HuH-7.5 (cell line): ENCODE results near the gene CYRIA.

ENCODE experiments used
- DNase-seq: peaks from one replicate; pipeline ENCODE4 v3.0.0; 2011; ENCODE audit warnings: low spot score

The CYRIA gene

GRCh38 chr2:16650287-16651249 is 15.1 kb downstream of the CYRIA start:
- no peak for DNase-seq

DNA sequence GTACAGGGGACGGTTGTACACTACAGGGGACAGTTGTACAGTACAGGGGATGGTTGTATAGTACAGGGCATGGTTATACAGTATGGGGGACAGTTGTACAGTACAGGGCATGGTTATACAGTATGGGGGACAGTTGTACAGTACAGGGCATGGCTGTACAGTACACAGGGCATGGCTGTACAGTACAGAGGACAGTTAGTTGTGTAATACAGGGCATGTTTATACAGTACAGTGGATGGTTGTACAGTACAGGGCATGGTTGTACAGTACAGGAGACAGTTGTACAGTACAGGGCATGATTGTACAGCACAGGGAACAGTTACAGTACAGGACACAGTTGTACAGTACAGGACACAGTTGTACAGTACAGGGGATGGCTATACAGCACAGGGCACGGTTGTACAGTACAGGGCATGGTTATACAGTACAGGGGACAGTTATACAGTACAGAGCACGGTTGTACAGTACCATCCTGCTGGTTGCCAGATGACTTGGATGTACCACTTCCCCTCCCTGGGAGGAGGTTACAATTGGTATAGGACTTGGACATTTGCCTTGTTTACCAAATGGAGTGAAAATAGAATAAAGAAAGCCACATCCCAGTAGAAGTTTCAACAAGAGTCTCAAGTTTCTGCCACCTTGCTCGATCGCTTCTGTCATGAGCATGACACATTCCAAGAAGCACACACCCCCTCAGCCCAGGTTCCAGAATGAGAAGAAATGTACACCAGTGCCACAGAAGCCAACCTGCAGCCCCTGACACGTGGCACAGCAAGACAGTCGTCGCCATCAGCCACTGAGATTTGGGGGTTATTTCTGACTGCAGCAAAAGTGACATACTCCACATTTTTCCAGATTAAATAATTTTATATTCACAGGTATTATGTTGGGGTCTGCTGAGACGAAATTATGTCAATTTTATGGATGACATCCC is 16.0 kb downstream of the CYRIA start:
- DNase-seq: no peak

GRCh38 chr2:16647992-16648617 is 17.5 kb downstream of the CYRIA start:
- DNase-seq: no peak

DNA sequence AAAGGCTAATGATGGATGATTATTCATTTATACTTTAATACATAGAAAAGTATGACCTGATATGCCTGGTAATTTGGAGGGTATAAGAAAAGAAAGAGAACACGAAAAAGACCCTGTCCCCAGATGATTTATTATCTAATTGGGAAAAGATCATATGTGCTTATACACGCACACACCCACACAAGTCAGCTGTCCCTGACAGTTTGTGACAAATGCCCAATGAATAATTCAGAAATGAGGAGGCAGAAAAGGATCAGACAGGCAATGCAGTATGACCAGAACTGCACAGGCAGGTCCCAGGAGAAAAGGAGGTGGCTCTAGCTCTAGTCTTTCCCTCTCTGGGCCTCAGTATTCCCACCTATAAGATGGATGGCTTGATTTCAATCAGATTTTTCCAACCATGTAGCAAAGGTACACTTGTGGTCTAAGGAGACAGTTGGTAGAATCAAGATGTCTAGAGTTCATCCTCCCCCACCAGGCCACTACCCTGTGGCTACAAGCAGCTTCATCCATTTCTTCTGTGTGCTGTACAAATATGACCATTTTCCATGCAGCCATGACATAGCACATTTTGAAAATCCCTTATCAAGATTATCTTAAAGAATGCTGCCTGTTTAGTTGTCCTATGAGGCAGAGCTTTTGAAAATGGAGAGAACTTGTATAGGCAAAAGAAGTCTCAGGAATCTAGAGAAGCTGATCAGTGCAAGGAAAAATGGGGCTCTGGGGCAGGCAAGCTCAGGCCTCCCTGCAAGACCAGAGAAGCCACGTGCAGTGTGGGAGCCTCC is 19.7 kb downstream of the CYRIA start:
- DNase-seq: no peak

GRCh38 chr2:16645088-16645487 is 20.5 kb downstream of the CYRIA start:
- no peak for DNase-seq

DNA sequence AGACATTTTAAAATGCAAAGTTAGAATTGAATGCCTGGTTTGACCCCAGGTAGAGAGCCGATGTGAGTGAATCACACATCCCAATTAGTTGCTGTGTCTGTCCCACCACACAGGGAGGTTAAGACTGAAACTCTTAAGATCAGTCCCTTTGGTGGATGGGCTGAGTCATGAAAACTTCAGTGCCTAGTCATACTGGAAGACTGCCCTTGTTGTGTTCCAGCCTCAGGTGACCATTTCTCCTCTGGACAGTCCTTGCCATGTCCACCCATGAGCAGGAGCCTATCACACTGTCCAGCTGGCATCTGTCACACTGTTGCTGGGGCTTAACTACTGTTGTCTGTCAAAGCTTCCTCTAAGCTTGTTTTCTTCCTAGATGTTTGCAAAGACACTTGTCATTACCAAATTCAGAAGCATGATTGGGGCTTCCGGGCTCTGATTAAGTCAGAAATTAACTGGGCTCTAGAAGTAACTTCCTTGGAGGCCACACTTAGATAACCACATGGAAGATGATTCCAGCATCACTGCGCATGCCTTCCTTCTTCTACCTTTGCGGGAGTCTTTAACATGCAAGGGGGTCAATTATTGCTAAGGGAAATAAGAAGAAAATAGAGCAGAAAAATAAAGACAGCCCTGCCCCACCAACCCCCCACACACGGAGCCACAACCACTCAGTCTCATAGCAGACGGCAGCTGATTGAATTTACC is 21.3 kb downstream of the CYRIA start:
- DNase-seq: no peak

- no peak for DNase-seq
Observed at GRCh38 chr2:16643099-16643498, 22.5 kb downstream of the CYRIA start.

GRCh38 chr2:16642088-16642487 is 23.5 kb downstream of the CYRIA start:
- no peak for DNase-seq

DNA sequence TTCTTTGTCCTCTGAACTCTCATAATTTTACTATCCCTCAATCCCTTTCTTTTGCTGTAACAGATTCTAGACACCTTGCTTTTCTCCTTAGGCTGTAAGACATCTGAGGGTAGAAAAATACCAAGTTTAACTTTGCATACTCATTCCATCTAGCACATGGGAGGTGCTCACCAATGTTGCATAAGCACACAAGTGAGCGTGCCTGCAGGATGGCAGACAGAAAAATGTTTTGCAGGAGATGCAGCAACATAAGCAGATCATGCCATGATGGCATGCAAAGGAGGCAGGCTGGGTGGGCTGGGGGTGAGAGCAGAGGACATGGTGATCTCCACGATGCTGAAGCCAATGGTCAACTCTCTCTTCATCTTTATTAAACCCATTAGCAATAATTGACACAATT is 24.1 kb downstream of the CYRIA start:
- no peak for DNase-seq

DNA sequence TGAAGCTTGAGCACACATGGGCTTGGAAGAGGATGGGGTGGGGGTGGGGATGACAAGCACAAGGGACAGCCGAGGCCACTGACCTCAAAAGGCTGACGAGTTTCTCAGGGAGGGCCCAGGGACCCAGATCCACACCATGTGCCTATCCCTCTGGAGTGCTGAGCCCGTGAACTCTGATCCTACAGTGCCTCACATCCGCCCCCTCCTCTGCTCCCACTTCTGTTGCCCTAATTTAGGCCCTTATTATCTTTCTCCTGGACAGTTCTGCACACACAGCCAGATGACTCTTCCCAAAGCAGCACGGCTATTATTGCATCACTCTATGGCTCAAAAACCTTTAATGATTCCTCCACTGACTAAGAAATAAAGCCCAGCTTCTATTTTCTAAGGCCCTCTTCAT is 24.8 kb downstream of the CYRIA start:
- no peak for DNase-seq

DNA sequence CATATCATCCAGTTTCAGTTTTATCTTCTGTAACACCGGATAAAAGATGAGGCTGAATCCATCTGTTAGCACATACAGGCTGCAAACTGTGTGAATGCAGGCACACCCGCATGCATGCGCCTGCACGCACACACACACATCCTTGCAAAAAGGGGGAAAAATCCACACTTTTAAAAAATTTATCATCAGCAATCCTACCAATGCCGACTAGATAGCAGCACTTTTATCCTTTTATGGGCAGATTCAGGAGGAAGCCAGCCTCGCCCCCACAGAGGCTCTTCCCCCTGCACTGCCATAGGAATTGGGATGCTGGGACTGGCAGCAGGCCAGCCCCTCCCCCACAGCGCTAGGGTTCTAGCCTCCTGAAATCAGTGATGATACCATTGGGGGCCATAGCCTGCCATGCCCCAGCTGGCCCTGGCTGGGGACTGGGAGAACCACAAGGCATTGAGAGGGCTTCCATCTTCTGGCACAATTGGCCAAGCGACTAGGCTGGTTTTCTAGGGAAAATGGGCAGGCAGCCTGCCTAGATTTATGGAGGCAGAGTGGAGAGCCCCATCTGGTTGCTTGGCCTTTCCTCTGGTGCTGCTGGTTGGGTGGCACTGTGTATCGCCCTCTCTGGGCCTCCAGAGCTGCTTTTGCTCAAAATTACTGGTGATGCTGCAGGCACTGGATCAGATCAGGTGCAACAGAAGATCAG is 25.5 kb downstream of the CYRIA start:
- DNase-seq: no peak

- DNase-seq: no peak
Observed at GRCh38 chr2:16639431-16639830, 26.2 kb downstream of the CYRIA start.

DNA sequence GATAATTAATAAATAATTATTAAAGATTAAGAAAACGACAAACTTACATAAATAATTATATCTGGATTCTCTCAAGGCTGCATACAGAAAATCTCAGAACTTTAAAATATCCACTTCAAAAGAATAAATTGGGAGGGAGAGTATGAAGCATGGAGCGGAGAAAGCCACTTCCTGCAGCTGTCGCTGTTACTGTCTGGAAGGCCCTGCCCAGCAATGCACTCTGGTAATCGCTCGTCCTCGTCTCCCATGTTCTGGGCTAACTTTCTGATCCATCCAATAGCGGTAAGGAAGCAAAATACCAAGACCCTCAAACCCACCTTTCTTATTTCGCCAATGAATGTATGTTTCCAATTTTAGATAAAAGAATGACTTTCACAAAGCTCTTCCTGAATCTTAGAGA is 26.7 kb downstream of the CYRIA start:
- no peak for DNase-seq

GRCh38 chr2:16637304-16637703 is 28.3 kb downstream of the CYRIA start:
- no peak for DNase-seq

GRCh38 chr2:16635791-16636699 is 29.6 kb downstream of the CYRIA start:
- DNase-seq: no peak

DNA sequence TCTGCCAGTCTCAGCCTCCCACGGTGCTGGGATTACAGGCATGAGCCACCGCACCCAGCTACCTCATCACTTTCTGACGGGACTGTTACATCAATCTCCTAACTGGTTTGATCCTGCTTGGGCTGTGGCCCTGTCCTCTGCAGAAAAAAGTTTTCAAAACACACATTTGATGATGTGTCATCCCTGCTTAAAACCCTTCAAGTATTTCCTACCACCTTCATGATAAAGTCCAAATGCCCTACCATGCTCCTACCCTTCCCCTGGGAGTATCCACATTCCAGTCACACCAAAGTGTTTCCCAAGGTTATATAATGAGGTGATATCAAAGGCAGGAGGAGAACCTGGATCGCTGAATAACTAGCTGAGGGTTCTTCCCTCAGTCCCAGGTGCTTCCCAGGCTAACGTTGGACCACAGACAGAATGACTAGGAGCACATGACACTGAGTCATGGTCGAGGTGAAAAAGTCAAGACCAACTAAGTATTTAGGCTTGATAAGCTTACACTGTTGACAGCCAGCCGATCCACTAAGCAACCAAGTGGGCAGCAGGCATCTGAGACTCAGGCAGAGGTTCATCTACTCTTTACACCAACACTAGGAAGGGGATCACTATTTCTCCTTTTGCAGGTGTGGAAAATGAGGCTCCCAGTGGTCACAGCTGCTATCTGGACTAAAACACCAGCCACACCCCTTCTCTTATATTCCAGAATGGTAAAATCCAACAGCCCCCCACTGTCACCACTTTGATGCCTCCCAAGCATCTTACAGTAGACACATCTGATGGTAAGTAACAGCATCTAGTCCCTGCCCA is 31.8 kb downstream of the CYRIA start:
- no peak for DNase-seq

GRCh38 chr2:16632598-16632997 is 33.0 kb downstream of the CYRIA start:
- no peak for DNase-seq

DNA sequence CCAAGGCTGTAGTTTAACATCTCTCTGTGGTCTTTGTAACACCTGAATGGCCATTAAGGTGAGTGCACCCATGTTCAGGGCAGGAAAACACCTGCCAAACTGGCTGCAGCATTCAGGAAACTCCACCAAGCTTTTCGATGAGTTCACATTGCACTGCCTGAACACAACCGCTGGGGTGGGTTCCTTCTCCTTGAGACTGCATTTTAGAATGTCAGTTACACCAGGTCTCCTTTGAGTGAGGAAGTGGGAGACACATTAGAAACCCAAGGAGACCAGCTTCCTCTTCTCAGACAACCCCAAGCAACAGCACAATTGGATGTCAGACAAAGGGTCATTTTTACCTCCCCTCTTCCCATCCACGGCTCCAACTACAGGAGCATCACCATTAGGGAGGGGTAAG is 35.2 kb downstream of the CYRIA start:
- DNase-seq: no peak
